Middle frontal gyrus (tissue), 1 donor: ENCODE data around the gene PLAA.
A peak's percentile ranks its signal among the peaks of the same experiment; 100 is the strongest.
"Not testable (repeated sequence)": the region's sequence is repeated elsewhere in the genome, so short reads cannot be mapped to it uniquely, and the experiment has no call there.

Experiments used
- DNase-seq: peaks from one replicate; pipeline ENCODE4 v3.0.0-alpha.2; 2015; ENCODE audit warnings: low spot score; ENCODE audit errors: extremely low spot score

PLAA gene

GRCh38 chr9:26935847-26936246 lies 11.2 kb downstream of the PLAA start:
- DNase-seq, result no peak

DNA sequence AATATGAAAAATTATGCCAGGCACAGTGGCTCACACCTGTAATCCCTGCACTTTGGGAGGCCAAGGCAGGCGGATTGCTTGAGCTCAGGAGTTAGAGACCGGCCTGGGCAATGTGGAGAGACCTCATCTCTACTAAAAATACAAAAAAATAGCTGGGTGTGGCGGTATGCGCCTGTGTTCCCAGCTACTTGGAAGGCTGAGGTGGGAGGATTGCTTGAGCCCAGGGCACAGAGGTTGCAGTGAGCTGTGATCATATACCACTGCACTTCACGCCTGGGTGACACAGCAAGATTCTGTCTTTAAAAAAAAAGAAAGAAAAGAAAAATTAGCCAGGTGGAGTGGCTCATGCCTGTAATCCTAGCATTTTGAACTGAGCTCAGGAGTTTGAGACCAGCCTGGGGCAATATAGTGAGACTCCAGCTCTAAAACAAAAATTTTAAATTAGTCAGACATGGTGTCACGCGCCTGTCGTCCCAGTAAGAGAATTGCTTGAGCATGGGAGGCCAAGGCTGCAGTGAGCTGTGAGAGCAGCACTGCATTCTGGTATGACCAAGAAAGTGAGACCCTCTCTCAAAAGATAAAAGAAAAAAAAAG lies 18.0 kb downstream of the PLAA start:
- no peak for DNase-seq

DNA sequence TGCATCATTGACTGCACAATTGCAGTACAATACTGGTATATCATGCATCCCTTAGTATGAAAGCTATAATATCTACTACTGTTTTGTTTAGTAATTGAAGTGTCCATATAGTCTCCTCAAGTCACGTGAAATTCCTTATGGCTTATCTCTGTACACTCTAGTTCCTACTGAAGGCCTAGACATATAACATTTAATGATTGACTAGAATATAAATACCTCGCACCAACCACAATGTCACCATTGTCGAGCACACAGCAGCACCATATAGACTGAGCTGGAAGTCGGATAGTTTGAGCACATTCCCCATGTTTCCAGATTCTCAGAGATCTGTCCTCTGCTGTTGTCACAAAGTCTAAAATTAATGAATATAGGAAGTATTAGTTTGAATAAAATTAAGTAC lies 21.4 kb downstream of the PLAA start:
- DNase-seq, result no peak

GRCh38 chr9:26919698-26920097 lies 27.3 kb downstream of the PLAA start:
- no peak for DNase-seq

DNA sequence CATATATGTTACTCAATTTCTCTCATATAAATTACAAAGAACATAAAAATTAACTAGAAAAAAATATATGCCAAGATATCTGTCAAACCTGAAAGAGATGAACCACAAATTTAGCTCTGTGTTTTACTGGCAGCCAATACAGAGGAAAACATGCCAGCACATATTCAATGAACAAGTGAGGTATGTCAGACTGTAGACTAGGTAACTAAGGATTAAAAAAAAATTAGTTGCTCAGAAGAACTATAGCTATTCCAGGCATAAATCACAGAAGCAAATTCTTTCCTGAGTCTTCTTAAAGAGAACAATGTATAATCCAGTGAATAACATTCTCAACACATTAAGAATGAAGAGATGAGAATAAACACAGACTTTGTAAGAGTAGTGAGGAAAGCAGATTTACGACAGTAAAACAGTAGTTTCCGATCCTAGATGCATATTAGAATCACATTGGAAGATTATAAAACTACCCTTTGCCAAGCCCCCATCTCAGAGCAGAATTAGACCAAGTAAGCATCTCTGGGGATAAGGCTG lies 33.8 kb downstream of the PLAA start:
- no peak for DNase-seq

- DNase-seq, result no peak
Observed at GRCh38 chr9:26904671-26905070, 42.4 kb downstream of the PLAA start.

- DNase-seq, result no peak
Observed at GRCh38 chr9:26904070-26904469, 43.0 kb downstream of the PLAA start.

DNA sequence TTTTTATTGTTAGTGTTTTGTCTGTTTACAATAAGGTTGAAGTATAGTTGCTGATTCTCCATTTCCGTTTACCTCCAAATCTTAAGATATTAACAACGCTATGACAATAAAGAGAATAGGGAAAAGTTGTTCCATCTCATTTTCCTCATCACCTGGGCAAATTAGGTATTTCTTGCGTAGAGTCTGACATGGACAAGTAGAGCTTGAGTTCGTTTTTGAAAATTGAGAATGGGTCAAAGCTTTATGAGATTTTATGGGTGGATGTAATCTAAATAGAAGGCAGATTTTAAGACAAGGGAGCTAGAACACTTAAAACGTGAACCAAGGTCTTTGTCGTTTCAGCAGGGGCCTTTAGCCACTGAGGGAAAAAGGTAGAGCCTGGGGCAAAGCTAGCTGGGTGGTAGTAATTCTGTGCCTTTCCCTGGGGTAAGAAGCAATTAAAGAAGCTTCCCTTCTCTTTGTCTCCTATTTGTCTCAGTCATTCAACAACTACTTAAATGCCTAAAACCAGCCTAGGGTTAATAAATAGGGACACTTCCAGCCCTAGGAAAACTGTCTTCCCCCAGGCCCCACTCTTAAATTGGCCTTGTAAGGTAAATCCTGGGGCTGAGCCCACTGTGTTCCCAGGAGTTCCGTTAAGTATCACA lies 53.9 kb downstream of the PLAA start:
- DNase-seq, result no peak

GRCh38 chr9:26892251-26893029 lies 54.6 kb downstream of the PLAA start, which contains the start of gene CAAP1:
CAAP1 (minus strand) TSS chr9:26892802; CDS start chr9:26892715, 87 bp downstream.
- DNase-seq, result peak; percentile 93

- no peak for DNase-seq
Observed at GRCh38 chr9:26891726-26892125, 55.3 kb downstream of the PLAA start.

DNA sequence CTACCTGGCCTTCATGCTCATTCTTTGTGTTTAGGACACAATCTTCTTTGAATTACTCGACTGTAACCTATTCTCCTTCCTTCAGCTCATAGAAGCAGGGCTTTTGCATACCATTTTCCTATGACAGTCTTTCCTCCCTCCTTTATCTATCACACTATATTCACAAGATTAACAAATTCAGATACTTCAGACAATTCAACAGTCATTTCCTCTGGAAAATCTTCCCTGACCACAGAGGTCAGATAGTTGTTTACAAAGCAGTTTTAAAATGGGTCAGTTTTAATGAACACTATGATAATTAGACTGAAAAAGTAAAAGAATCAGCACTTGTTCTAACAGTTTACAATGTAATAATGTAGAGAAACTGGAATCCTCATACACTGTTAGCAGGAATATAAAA lies 58.8 kb downstream of the PLAA start:
- no peak for DNase-seq

GRCh38 chr9:26882154-26882553 lies 64.9 kb downstream of the PLAA start:
- DNase-seq, result no peak

GRCh38 chr9:26880262-26880661 lies 66.8 kb downstream of the PLAA start:
- no peak for DNase-seq

- not testable (repeated sequence) for DNase-seq
Observed at GRCh38 chr9:26875155-26875554, 71.9 kb downstream of the PLAA start.

DNA sequence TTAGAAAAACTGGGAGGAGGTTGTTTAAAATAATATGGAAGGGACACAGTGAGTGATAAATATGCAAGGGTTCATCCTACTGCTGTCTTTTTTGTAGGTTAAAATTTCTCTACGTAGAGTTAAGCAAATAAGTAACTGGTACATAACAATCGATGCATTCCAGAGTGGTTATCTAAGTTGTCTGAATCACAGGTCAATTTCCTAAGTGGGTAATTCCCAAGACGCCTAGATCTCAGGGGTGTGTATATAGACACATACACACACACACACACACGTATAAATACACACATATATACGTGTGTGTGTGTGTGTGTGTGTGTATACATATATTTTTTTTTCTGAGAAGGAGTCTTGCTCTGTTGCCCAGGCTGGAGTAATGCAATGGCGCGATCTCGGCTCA lies 76.8 kb downstream of the PLAA start:
- no peak for DNase-seq

- no peak for DNase-seq
Observed at GRCh38 chr9:26863074-26863473, 84.0 kb downstream of the PLAA start.

DNA sequence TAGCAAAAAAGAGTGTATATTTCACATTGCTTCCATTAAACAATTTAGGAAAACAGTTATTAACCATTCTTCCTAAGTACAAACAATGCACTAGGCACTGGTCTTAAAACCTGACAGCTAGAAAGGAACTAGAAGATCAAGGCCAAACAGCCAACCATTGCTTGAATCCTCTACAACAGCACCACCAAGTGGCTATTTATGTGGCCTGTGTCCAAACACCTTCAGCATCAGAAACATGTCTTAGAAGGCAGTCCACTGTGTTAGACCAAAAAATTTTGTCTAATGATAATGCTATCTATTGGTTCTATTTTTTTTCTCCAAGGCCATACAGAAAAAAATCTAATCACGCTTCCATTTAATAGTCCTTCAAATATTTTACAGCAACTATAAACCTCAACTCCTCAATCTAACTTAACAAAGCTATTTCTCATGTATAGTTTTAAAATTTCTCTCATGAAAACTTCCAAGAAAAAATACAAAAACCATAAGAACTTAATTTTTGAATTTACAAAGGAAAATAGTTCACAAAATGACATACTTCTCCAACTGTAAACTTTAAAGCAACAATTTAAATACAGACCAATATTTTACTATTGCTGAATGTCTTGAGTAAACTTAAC lies 90.5 kb downstream of the PLAA start:
- DNase-seq, result no peak
